Measurements from ENCODE around the gene KDM8.
"Not testable (repeated sequence)": the region's sequence is repeated elsewhere in the genome, so short reads cannot be mapped to it uniquely, and the experiment has no call there.

The KDM8 gene

DNA sequence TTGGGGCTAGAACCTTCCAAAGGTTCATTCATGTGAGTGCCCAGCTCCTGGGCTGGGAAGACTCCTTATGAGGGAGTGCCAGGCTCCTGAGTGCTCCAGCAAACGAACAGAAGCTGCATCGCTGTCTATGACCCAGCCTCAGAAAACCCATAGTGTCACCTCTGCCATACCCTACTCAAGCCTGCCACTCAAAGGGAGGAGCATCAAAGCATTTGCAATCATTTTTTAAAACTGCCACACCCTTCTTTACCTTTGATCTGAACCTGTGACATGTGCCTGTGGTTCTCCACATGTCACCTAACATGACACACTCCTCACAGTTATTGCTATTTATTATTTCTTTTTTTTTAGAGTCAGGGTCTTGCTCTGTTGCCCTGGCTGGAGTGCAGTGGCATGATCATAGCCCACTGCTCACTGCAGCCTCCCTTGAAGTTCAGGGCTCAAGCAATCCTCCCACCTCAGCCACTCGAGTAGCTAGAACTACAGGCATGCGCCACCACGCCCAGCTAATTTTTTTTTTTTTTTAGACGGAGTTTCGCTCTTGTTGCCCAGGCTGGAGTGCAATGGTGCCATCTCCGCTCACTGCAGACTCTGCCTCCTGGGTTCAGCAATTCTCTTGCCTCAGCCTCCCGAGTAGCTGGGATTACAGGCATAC lies 7.3 kb upstream of the KDM8 start:
- no peak for DNase-seq (ENCODE audit: low read depth in 1 of 2, low spot score in 1 of 2)
- no peak for TF ChIP-seq JUND (IDR thresholded peaks at IDR 0.05; ENCODE audit: low read depth)
- in situ Hi-C loops (cut with HindIII; ENCODE audit: low pct_unique_long_range_greater_than_20kb, low sequenced_read_pairs): no loop called here

- in situ Hi-C loops (cut with HindIII; ENCODE audit: low pct_unique_long_range_greater_than_20kb, low sequenced_read_pairs): no loop called here
- no peak for TF ChIP-seq JUND (IDR thresholded peaks at IDR 0.05; ENCODE audit: low read depth)
- no peak for DNase-seq (ENCODE audit: low read depth in 1 of 2, low spot score in 1 of 2)
Observed at GRCh38 chr16:27197004-27197403, 6.3 kb upstream of the KDM8 start.

DNA sequence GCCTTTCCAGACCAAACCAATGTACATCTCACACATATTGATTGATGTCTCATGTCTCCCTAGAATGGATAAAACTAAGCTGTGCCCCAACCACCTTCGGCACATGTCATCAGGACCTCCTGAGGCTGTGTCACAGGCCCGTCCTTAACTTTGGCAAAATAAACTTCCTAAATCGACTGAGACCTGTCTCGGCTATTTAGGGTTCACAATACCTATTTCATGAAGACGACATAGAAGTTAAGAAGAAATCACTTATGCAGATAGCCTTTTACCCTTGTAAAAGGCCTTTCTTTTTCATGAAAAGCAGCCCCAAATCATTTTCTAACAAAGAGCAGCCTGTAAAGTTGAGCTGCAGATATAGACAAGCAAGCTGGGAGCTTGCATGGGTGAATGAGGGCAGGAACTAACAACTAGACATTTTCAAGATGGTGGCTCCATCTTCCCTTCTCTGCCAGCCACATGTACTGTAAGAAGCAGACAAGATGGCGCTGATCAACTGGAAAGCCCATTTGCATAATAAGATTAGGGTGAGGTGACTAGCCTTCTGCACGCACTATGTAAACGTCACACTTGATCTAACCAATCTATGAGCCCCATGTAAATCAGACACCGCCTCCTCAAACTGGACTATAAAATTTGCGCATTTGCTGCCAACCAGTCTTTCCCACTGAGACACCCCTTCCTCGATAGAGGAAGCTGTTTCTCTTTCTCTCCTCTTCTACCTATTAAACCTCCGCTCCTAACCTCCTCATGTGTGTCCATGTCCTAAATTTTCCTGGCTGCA lies 4.7 kb upstream of the KDM8 start:
- peak in 1 of 2 experiments; percentile 16 for DNase-seq (ENCODE audit: low read depth in 1 of 2, low spot score in 1 of 2)
- TF ChIP-seq JUND (IDR thresholded peaks at IDR 0.05; ENCODE audit: low read depth): no peak
- in situ Hi-C loops (cut with HindIII; ENCODE audit: low pct_unique_long_range_greater_than_20kb, low sequenced_read_pairs): no loop called here

GRCh38 chr16:27199235-27199586 lies 4.1 kb upstream of the KDM8 start:
- no peak for TF ChIP-seq JUND (IDR thresholded peaks at IDR 0.05; ENCODE audit: low read depth)
- in situ Hi-C loops (cut with HindIII; ENCODE audit: low pct_unique_long_range_greater_than_20kb, low sequenced_read_pairs): no loop called here
- DNase-seq (ENCODE audit: low read depth in 1 of 2, low spot score in 1 of 2): no peak

- in situ Hi-C loops (cut with HindIII; ENCODE audit: low pct_unique_long_range_greater_than_20kb, low sequenced_read_pairs): no loop called here
- no peak for DNase-seq (ENCODE audit: low read depth in 1 of 2, low spot score in 1 of 2)
- TF ChIP-seq JUND (IDR thresholded peaks at IDR 0.05; ENCODE audit: low read depth): no peak
Observed at GRCh38 chr16:27199736-27200135, 3.6 kb upstream of the KDM8 start.

DNA sequence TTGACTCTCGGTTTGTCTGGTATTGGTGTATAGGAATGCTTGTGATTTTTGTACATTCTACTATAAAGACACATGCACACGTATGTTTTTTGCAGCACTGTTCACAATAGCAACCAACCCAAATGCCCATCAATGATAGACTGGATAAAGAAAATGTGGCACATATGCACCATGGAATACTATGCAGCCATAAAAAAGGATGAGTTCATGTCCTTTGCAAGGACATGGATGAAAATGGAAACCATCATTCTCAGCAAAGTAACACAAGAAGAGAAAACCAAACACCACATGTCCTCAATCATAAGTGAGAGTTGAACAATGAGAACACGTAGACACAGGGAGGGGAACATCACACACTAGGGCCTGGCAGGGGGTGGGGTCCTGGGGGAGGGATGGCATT lies 2.4 kb upstream of the KDM8 start:
- DNase-seq (ENCODE audit: low read depth in 1 of 2, low spot score in 1 of 2); in situ Hi-C loops (cut with HindIII; ENCODE audit: low pct_unique_long_range_greater_than_20kb, low sequenced_read_pairs): not testable (repeated sequence)

- peak; percentile 74 to 95 for DNase-seq (ENCODE audit: low read depth in 1 of 2, low spot score in 1 of 2)
- in situ Hi-C loops (cut with HindIII; ENCODE audit: low pct_unique_long_range_greater_than_20kb, low sequenced_read_pairs): no loop called here
- TF ChIP-seq JUND (IDR thresholded peaks at IDR 0.05; ENCODE audit: low read depth): no peak
Observed at GRCh38 chr16:27202923-27203506, 311 bp upstream of the KDM8 start.

DNA sequence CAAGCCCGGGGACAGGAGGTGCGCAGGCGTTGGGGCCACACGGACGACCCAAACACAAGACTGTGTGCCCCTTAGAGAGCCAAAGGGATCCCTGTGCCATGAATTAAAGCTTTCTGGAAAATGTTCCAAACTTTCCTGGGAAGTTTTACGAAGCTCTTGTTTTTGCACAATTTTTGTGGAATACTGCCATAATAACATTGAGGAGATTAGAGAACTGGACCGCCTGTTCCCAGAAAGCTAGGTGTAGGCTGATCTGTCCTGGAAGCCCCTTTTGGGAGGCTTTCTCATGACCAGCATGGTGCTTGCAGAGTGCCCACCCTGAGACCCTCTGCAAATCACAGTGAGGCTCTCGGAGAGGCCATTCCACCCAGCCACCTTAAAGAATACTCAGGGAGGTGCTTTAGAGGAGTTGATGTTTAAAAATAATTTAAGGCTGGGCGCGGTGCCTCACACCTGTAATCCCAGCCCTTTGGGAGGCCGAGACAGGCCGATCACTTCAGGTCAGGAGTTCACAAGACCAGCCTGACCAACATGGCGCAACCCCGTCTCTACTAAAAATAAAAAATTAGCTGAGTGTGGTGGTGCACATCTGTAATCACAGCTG lies 1.1 kb downstream of the KDM8 start:
- in situ Hi-C loops (cut with HindIII; ENCODE audit: low pct_unique_long_range_greater_than_20kb, low sequenced_read_pairs): no loop called here
- no peak for DNase-seq (ENCODE audit: low read depth in 1 of 2, low spot score in 1 of 2)
- no peak for TF ChIP-seq JUND (IDR thresholded peaks at IDR 0.05; ENCODE audit: low read depth)

GRCh38 chr16:27205423-27206065 lies 2.2 kb downstream of the KDM8 start:
- TF ChIP-seq JUND (IDR thresholded peaks at IDR 0.05; ENCODE audit: low read depth): no peak
- DNase-seq (ENCODE audit: low read depth in 1 of 2, low spot score in 1 of 2): no peak
- in situ Hi-C loops (cut with HindIII; ENCODE audit: low pct_unique_long_range_greater_than_20kb, low sequenced_read_pairs): no loop called here

GRCh38 chr16:27207121-27207520 lies 3.8 kb downstream of the KDM8 start:
- DNase-seq (ENCODE audit: low read depth in 1 of 2, low spot score in 1 of 2); in situ Hi-C loops (cut with HindIII; ENCODE audit: low pct_unique_long_range_greater_than_20kb, low sequenced_read_pairs): not testable (repeated sequence)

- in situ Hi-C loops (cut with HindIII; ENCODE audit: low pct_unique_long_range_greater_than_20kb, low sequenced_read_pairs): no loop called here
- no peak for TF ChIP-seq JUND (IDR thresholded peaks at IDR 0.05; ENCODE audit: low read depth)
- no peak for DNase-seq (ENCODE audit: low read depth in 1 of 2, low spot score in 1 of 2)
Observed at GRCh38 chr16:27208081-27208680, 4.9 kb downstream of the KDM8 start.

- no peak for TF ChIP-seq JUND (IDR thresholded peaks at IDR 0.05; ENCODE audit: low read depth)
- in situ Hi-C loops (cut with HindIII; ENCODE audit: low pct_unique_long_range_greater_than_20kb, low sequenced_read_pairs): no loop called here
- DNase-seq (ENCODE audit: low read depth in 1 of 2, low spot score in 1 of 2): no peak
Observed at GRCh38 chr16:27208796-27209195, 5.5 kb downstream of the KDM8 start.
